K562 (cell line): ENCODE results near the gene SPAG4. TPM values are rescaled to one million over a fixed set of nuclear protein-coding genes. Genes with fewer than 3 reads are reported as not detected.

Source experiments
- CEBPG ChIP-seq, 3 experiments: fragments of 200-800 bp in 1 of 3; sonication (Bioruptor generic) in 1 of 3; sonication (generic) in 1 of 3; formaldehyde crosslinking in 1 of 3; IDR thresholded peaks in 2 of 3; conservative IDR thresholded peaks in 1 of 3; 2 replicates each; pipeline versions ENCODE4 v1.6.1 to v1.8.0; 2016 to 2022; ENCODE audit warnings: missing compliant biosample characterization in 2 of 3, missing genetic modification characterization in 2 of 3, mild to moderate bottlenecking in 1 of 3, missing genetic modification reagents in 1 of 3
- GABPB2 ChIP-seq: fragments of 250-450 bp; sonication (Bioruptor Pico); conservative IDR thresholded peaks from 2 replicates; pipeline ENCODE4 v1.5.1; 2021; ENCODE audit warnings: mild to moderate bottlenecking
- KAT2B ChIP-seq: IDR thresholded peaks from one replicate; pipeline ENCODE4 v1.6.1; 2012; ENCODE audit warnings: low read depth, mild to moderate bottlenecking, control low read depth, inconsistent platforms, low read length, moderate library complexity
- RCOR1 ChIP-seq, 2 experiments: IDR thresholded peaks; 2 replicates each; pipeline ENCODE4 v1.6.1; 2012; ENCODE audit warnings: low read depth in 2 of 2, low read length in 2 of 2, borderline replicate concordance in 1 of 2, improper control_type of control experiment in 1 of 2
- ZFP36 ChIP-seq: fragments of 150-350 bp; IDR thresholded peaks from 2 replicates; pipeline ENCODE4 v1.6.1; 2018; ENCODE audit warnings: low read length, low read depth; ENCODE audit not compliant: partially characterized antibody
- ZNF232 ChIP-seq: sonication (generic); formaldehyde crosslinking; IDR thresholded peaks from 2 replicates; pipeline ENCODE4 v1.8.0; 2022; ENCODE audit warnings: mild to moderate bottlenecking, missing genetic modification reagents
- ZNF274 ChIP-seq: IDR thresholded peaks from 2 replicates; pipeline ENCODE4 v1.6.1; 2011; ENCODE audit warnings: low read depth, mild to moderate bottlenecking, low read length, moderate library complexity, borderline replicate concordance
- ZNF696 ChIP-seq: fragments of 250-450 bp; sonication (Bioruptor Pico); conservative IDR thresholded peaks from 2 replicates; pipeline ENCODE4 v1.4.0; 2020; ENCODE audit warnings: mild to moderate bottlenecking, moderate library complexity
- polyA plus RNA-seq, 8 experiments: library from polyadenylated mRNA; depleted of rRNA in 4 of 8; stranded (reverse) in 5 of 8; unstranded in 3 of 8; fragments of >200 nt; fragmentation: Nextera tagmentation in 2 of 8; fragmentation: Illumina TruSeq in 1 of 8; extraction: Ambion mirVana in 2 of 8; extraction: Trizol in 1 of 8; gene quantifications; 2 replicates each; pipeline versions ENCODE4 v1.2.1 to v1.2.3, GENCODE V29; 2011 to 2014; ENCODE audit warnings: inconsistent platforms in 1 of 8, missing spikeins in 1 of 8
- total RNA-seq, 7 experiments: library from RNA; depleted of rRNA in 6 of 7; stranded (reverse); fragments of >200 nt in 6 of 7; fragmentation: Illumina TruSeq in 2 of 7; extraction: Trizol in 2 of 7; gene quantifications; 2 replicates each; pipeline versions ENCODE4 v1.2.1 to v1.2.3, GENCODE V29; 2011 to 2021; ENCODE audit warnings: low replicate concordance in 1 of 7
- TF ChIP-seq, protein P1 (sequence below): fragments of 450-650 bp; conservative IDR thresholded peaks from 2 replicates; pipeline ENCODE4 v1.6.1; 2016; ENCODE audit warnings: missing genetic modification characterization, low read depth, mild to moderate bottlenecking, control low read depth, missing compliant biosample characterization
- TF ChIP-seq, protein P2 (sequence below): sonication (generic); formaldehyde crosslinking; IDR thresholded peaks from 2 replicates; pipeline ENCODE4 v1.8.1; 2023; ENCODE audit warnings: missing genetic modification reagents, mild to moderate bottlenecking, borderline replicate concordance
- TF ChIP-seq, protein P3 (sequence below): fragments of 450-650 bp; IDR thresholded peaks from one replicate; pipeline ENCODE4 v1.6.1; 2018; ENCODE audit warnings: mild to moderate bottlenecking, moderate library complexity; ENCODE audit not compliant: partially characterized antibody
- TF ChIP-seq, protein P4 (sequence below): fragments of 450-650 bp; IDR thresholded peaks from 2 replicates; pipeline ENCODE4 v1.6.1; 2018; ENCODE audit warnings: mild to moderate bottlenecking, low read depth; ENCODE audit not compliant: partially characterized antibody
- TF ChIP-seq, protein P5 (sequence below): fragments of 450-650 bp; IDR thresholded peaks from 2 replicates; pipeline ENCODE4 v1.7.0; 2016; ENCODE audit warnings: borderline replicate concordance

Gene SPAG4
- total and polyA plus RNA-seq, 9 of the 15 experiments (the other 6 are each of a cell fraction or from before 2014, with no cell fraction given), result 1.6 to 11.4 (median 4.6) TPM

DNA sequence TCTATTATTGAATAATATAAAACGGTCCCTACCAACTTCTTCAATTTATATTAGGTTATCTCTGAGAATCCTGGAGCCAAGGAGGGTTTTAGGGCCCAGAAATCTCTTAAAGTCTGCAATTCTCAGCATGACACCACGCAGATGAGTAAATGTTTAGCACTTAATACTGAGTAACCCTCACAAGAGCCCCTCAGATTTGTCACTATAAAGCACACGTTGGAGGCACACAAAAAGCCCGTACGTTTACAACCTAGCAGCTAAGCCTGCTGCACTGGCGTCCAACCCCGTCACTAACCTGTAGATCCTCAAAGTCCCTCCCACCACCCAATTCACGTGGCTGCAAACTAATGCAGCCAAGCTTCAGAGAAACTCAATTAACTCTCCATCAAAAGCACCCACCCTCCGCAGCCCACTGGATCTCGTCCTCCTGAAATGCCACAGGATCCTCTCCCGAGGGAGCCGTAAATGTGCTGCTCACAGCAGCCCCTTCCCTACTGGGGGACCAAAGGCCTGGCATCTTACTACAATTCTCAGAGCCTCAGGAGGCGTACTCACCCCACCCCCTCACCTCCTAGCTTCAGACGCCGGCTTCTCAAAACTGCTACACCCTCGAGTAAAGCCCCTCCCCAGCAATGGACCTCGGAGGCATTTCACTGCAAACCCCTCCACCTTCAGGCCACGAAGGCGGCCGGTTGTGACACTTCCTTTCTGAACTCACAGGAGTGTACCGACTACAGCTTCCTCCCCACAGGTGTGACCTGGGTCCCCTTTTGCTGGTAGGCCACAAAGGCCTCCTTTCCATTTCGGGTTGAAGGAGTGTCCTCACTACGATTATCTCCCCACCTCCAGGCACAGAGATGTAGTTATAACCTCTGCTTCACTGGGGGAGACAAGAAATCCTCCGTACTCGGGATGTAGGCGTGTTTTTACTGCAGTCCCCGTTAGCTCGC is 48.2 kb downstream of the SPAG4 start (continued):
- TF ChIP-seq GABPB2 (no peak), CEBPG (CRISPR knock-in tag; IDR thresholded peaks at IDR 0.05) (no peak), CEBPG (tag; conservative IDR thresholded peaks at IDR 0.05 in 1 of 2, IDR thresholded peaks at IDR 0.05 in 1 of 2) (no peak), RCOR1 (IDR thresholded peaks at IDR 0.05; ENCODE audit: borderline replicate concordance in 1 of 2, low read depth in 2 of 2, low read length in 2 of 2) (no peak), ZNF232 (CRISPR knock-in tag) (no peak), ZFP36 (no peak), KAT2B (no peak), ZNF696 (CRISPR knock-in tag) (no peak), ZNF274 (no peak)
- TF ChIP-seq, protein P1, sequence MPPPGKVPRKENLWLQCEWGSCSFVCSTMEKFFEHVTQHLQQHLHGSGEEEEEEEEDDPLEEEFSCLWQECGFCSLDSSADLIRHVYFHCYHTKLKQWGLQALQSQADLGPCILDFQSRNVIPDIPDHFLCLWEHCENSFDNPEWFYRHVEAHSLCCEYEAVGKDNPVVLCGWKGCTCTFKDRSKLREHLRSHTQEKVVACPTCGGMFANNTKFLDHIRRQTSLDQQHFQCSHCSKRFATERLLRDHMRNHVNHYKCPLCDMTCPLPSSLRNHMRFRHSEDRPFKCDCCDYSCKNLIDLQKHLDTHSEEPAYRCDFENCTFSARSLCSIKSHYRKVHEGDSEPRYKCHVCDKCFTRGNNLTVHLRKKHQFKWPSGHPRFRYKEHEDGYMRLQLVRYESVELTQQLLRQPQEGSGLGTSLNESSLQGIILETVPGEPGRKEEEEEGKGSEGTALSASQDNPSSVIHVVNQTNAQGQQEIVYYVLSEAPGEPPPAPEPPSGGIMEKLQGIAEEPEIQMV (tag), result no peak
- TF ChIP-seq, protein P2, sequence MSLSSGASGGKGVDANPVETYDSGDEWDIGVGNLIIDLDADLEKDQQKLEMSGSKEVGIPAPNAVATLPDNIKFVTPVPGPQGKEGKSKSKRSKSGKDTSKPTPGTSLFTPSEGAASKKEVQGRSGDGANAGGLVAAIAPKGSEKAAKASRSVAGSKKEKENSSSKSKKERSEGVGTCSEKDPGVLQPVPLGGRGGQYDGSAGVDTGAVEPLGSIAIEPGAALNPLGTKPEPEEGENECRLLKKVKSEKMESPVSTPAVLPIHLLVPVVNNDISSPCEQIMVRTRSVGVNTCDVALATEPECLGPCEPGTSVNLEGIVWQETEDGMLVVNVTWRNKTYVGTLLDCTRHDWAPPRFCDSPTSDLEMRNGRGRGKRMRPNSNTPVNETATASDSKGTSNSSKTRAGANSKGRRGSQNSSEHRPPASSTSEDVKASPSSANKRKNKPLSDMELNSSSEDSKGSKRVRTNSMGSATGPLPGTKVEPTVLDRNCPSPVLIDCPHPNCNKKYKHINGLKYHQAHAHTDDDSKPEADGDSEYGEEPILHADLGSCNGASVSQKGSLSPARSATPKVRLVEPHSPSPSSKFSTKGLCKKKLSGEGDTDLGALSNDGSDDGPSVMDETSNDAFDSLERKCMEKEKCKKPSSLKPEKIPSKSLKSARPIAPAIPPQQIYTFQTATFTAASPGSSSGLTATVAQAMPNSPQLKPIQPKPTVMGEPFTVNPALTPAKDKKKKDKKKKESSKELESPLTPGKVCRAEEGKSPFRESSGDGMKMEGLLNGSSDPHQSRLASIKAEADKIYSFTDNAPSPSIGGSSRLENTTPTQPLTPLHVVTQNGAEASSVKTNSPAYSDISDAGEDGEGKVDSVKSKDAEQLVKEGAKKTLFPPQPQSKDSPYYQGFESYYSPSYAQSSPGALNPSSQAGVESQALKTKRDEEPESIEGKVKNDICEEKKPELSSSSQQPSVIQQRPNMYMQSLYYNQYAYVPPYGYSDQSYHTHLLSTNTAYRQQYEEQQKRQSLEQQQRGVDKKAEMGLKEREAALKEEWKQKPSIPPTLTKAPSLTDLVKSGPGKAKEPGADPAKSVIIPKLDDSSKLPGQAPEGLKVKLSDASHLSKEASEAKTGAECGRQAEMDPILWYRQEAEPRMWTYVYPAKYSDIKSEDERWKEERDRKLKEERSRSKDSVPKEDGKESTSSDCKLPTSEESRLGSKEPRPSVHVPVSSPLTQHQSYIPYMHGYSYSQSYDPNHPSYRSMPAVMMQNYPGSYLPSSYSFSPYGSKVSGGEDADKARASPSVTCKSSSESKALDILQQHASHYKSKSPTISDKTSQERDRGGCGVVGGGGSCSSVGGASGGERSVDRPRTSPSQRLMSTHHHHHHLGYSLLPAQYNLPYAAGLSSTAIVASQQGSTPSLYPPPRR, result no peak
- TF ChIP-seq, protein P3, sequence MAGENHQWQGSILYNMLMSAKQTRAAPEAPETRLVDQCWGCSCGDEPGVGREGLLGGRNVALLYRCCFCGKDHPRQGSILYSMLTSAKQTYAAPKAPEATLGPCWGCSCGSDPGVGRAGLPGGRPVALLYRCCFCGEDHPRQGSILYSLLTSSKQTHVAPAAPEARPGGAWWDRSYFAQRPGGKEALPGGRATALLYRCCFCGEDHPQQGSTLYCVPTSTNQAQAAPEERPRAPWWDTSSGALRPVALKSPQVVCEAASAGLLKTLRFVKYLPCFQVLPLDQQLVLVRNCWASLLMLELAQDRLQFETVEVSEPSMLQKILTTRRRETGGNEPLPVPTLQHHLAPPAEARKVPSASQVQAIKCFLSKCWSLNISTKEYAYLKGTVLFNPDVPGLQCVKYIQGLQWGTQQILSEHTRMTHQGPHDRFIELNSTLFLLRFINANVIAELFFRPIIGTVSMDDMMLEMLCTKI, result no peak
- TF ChIP-seq, protein P4, sequence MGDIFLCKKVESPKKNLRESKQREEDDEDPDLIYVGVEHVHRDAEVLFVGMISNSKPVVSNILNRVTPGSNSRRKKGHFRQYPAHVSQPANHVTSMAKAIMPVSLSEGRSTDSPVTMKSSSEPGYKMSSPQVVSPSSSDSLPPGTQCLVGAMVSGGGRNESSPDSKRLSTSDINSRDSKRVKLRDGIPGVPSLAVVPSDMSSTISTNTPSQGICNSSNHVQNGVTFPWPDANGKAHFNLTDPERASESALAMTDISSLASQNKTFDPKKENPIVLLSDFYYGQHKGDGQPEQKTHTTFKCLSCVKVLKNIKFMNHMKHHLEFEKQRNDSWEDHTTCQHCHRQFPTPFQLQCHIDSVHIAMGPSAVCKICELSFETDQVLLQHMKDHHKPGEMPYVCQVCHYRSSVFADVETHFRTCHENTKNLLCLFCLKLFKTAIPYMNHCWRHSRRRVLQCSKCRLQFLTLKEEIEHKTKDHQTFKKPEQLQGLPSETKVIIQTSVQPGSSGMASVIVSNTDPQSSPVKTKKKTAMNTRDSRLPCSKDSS, result no peak
- TF ChIP-seq, protein P5, sequence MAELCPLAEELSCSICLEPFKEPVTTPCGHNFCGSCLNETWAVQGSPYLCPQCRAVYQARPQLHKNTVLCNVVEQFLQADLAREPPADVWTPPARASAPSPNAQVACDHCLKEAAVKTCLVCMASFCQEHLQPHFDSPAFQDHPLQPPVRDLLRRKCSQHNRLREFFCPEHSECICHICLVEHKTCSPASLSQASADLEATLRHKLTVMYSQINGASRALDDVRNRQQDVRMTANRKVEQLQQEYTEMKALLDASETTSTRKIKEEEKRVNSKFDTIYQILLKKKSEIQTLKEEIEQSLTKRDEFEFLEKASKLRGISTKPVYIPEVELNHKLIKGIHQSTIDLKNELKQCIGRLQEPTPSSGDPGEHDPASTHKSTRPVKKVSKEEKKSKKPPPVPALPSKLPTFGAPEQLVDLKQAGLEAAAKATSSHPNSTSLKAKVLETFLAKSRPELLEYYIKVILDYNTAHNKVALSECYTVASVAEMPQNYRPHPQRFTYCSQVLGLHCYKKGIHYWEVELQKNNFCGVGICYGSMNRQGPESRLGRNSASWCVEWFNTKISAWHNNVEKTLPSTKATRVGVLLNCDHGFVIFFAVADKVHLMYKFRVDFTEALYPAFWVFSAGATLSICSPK, result no peak
